Keratinocyte (primary cell): ENCODE results near the gene DIP2C. TPM values are rescaled to one million over a fixed set of nuclear protein-coding genes. Genes with fewer than 3 reads are reported as not detected.

Experiments
- DNase-seq: peaks from one replicate; pipeline ENCODE4 v3.0.0-alpha.2; 2011; ENCODE audit warnings: low read depth, missing footprints, low spot score
- FAIRE-seq: peaks from 2 replicates; lab custom pipeline; 2011; peaks lifted over from hg19 to GRCh38; lab: Jason Lieb, UNC
- H2AFZ ChIP-seq: 2 replicates; pipeline ENCODE4 v1.6.0; 2012; ENCODE audit warnings: low read length, control low read depth, inconsistent platforms; ENCODE audit not compliant: control insufficient read depth
- H3K27ac ChIP-seq: 2 replicates; pipeline ENCODE4 v1.5.1; 2011; ENCODE audit warnings: low read length; ENCODE audit not compliant: control insufficient read depth, insufficient read depth
- H3K27me3 ChIP-seq: 3 replicates; pipeline ENCODE4 v1.6.0; 2011; ENCODE audit warnings: low read length; ENCODE audit not compliant: control insufficient read depth, insufficient read depth; ENCODE audit errors: extremely low read depth
- H3K36me3 ChIP-seq, 2 experiments: 2 replicates in 1 of 2; 3 replicates in 1 of 2; pipeline ENCODE4 v1.5.1; 2011; ENCODE audit warnings: low read length in 2 of 2, mild to moderate bottlenecking in 1 of 2; ENCODE audit not compliant: control insufficient read depth in 2 of 2, insufficient read depth in 2 of 2; ENCODE audit errors: extremely low read depth in 1 of 2
- H3K4me1 ChIP-seq: 3 replicates; pipeline ENCODE4 v1.5.1; 2011; ENCODE audit warnings: low read length; ENCODE audit not compliant: control insufficient read depth, insufficient read depth; ENCODE audit errors: extremely low read depth
- H3K4me2 ChIP-seq: 3 replicates; pipeline ENCODE4 v1.6.0; 2011; ENCODE audit warnings: low read depth, low read length; ENCODE audit not compliant: control insufficient read depth, insufficient read depth; ENCODE audit errors: extremely low read depth
- H3K4me3 ChIP-seq, 3 experiments: fragments of 200-600 bp in 1 of 3; sonication (generic) in 1 of 3; 2 replicates in 2 of 3; 3 replicates in 1 of 3; pipeline ENCODE4 v1.5.1; 2011 to 2016; ENCODE audit warnings: low read length in 3 of 3, mild to moderate bottlenecking in 3 of 3, control low read depth in 2 of 3, inconsistent platforms in 1 of 3, low read depth in 1 of 3, mixed read lengths in 1 of 3, mixed run types in 1 of 3, moderate library complexity in 1 of 3; ENCODE audit not compliant: control insufficient read depth in 2 of 3, insufficient read depth in 2 of 3; ENCODE audit errors: extremely low read depth in 1 of 3
- H3K79me2 ChIP-seq: 2 replicates; pipeline ENCODE4 v1.6.0; 2012; ENCODE audit warnings: low read length; ENCODE audit not compliant: control insufficient read depth, insufficient read depth
- H3K9ac ChIP-seq: 3 replicates; pipeline ENCODE4 v1.6.0; 2011; ENCODE audit warnings: low read length; ENCODE audit not compliant: control insufficient read depth, insufficient read depth; ENCODE audit errors: extremely low read depth
- H3K9me1 ChIP-seq: 3 replicates; pipeline ENCODE4 v1.6.0; 2011; ENCODE audit warnings: low read length; ENCODE audit not compliant: control insufficient read depth, insufficient read depth; ENCODE audit errors: extremely low read depth
- H3K9me3 ChIP-seq: 2 replicates; pipeline ENCODE4 v1.5.1; 2012; ENCODE audit warnings: low read depth, low read length; ENCODE audit not compliant: control insufficient read depth
- H4K20me1 ChIP-seq: 3 replicates; pipeline ENCODE4 v1.6.0; 2011; ENCODE audit warnings: low read length; ENCODE audit not compliant: control insufficient read depth, insufficient read depth; ENCODE audit errors: extremely low read depth
- CTCF ChIP-seq, 3 experiments: IDR thresholded peaks in 1 of 3; conservative IDR thresholded peaks in 1 of 3; optimal IDR thresholded peaks in 1 of 3; 2 replicates in 2 of 3; 3 replicates in 1 of 3; pipeline versions ENCODE3 to v1.5.1; 2011; ENCODE audit warnings: low read length in 3 of 3, mild to moderate bottlenecking in 3 of 3, moderate library complexity in 2 of 3, control low read depth in 1 of 3, inconsistent platforms in 1 of 3; ENCODE audit not compliant: insufficient read depth in 2 of 3; ENCODE audit errors: extremely low read depth in 1 of 3
- EZH2 ChIP-seq: IDR thresholded peaks from one replicate; pipeline ENCODE4 v1.6.1; 2012; ENCODE audit warnings: inconsistent platforms, mild to moderate bottlenecking, low read length, moderate library complexity
- dilution Hi-C: fragments of 300-500 bp; cut with MboI; formaldehyde crosslinking; loops from one replicate; pipeline ENCODE4 v1.7.0; 2020; ENCODE audit warnings: low sequenced_read_pairs; ENCODE audit not compliant: extremely low pct_ligation_motif_present
- polyA plus RNA-seq, 5 experiments: library from polyadenylated mRNA; depleted of rRNA in 3 of 5; stranded (reverse) in 3 of 5; stranded (forward) in 1 of 5; unstranded in 1 of 5; fragments of >200 nt; gene quantifications; 1 replicate in 1 of 5; 2 replicates in 3 of 5; 3 replicates in 1 of 5; pipeline versions ENCODE4 v1.2.1 to v1.2.3, GENCODE V29; 2011 to 2012; ENCODE audit warnings: missing spikeins in 2 of 5, low read depth in 1 of 5, low replicate concordance in 1 of 5

The DIP2C gene
- polyA plus RNA-seq, 1 donor (not counting 4 experiments of a cell fraction or from before 2014, with no cell fraction given), result 1.3 TPM

- H3K36me3 ChIP-seq, result no peaks in the 10 kb centered on the region
- H3K27me3 ChIP-seq, result no peaks in the 10 kb centered on the region
- H2AFZ ChIP-seq, result no peak overlapping the region
- H3K27ac ChIP-seq, result no peak overlapping the region
- no peaks in the 10 kb centered on the region for H3K79me2 ChIP-seq
- no peak overlapping the region for H3K4me3 ChIP-seq
- no peaks in the 10 kb centered on the region for H3K9me1 ChIP-seq
- no peaks in the 10 kb centered on the region for H3K4me1 ChIP-seq
- no peak overlapping the region for H3K4me2 ChIP-seq
- dilution Hi-C loops, result no loop called here
- H3K9ac ChIP-seq, result no peak overlapping the region
- no peaks in the 10 kb centered on the region for H3K9me3 ChIP-seq
- FAIRE-seq (no peak), DNase-seq (no peak)
- no peak for TF ChIP-seq EZH2
- peak in 1 of 3 experiments; percentile 12 for TF ChIP-seq CTCF (optimal IDR thresholded peaks at IDR 0.05 in 1 of 3, IDR thresholded peaks at IDR 0.05 in 1 of 3, conservative IDR thresholded peaks at IDR 0.05 in 1 of 3; ENCODE audit: extremely low read depth in 1 of 3, insufficient read depth in 2 of 3, low read length in 3 of 3)
- no peaks in the 10 kb centered on the region for H4K20me1 ChIP-seq
Observed at GRCh38 chr10:588246-589165, 101.0 kb downstream of the DIP2C start.

GRCh38 chr10:586716-587115 lies 102.8 kb downstream of the DIP2C start:
- Histone ChIP-seq H2AFZ (no peak overlapping the region), H3K79me2 (no peaks in the 10 kb centered on the region), H3K27me3 (no peaks in the 10 kb centered on the region), H3K9ac (no peak overlapping the region), H3K4me2 (no peak overlapping the region), H3K4me3 (no peak overlapping the region), H3K9me1 (no peaks in the 10 kb centered on the region), H4K20me1 (no peaks in the 10 kb centered on the region), H3K27ac (no peak overlapping the region), H3K36me3 (no peaks in the 10 kb centered on the region), H3K4me1 (no peaks in the 10 kb centered on the region), H3K9me3 (no peaks in the 10 kb centered on the region)
- TF ChIP-seq CTCF (optimal IDR thresholded peaks at IDR 0.05 in 1 of 3, IDR thresholded peaks at IDR 0.05 in 1 of 3, conservative IDR thresholded peaks at IDR 0.05 in 1 of 3; ENCODE audit: extremely low read depth in 1 of 3, insufficient read depth in 2 of 3, low read length in 3 of 3) (no peak), EZH2 (no peak)
- dilution Hi-C loops, result no loop called here
- FAIRE-seq (no peak), DNase-seq (no peak)
